GM19099 (cell line): ENCODE results near the gene LEFTY1.

ENCODE experiments used
- POLR2A ChIP-seq: IDR thresholded peaks from 3 replicates; pipeline ENCODE4 v1.6.1; 2011; ENCODE audit warnings: low read depth; ENCODE audit not compliant: insufficient read length; ENCODE audit errors: extremely low read depth

The LEFTY1 gene

DNA sequence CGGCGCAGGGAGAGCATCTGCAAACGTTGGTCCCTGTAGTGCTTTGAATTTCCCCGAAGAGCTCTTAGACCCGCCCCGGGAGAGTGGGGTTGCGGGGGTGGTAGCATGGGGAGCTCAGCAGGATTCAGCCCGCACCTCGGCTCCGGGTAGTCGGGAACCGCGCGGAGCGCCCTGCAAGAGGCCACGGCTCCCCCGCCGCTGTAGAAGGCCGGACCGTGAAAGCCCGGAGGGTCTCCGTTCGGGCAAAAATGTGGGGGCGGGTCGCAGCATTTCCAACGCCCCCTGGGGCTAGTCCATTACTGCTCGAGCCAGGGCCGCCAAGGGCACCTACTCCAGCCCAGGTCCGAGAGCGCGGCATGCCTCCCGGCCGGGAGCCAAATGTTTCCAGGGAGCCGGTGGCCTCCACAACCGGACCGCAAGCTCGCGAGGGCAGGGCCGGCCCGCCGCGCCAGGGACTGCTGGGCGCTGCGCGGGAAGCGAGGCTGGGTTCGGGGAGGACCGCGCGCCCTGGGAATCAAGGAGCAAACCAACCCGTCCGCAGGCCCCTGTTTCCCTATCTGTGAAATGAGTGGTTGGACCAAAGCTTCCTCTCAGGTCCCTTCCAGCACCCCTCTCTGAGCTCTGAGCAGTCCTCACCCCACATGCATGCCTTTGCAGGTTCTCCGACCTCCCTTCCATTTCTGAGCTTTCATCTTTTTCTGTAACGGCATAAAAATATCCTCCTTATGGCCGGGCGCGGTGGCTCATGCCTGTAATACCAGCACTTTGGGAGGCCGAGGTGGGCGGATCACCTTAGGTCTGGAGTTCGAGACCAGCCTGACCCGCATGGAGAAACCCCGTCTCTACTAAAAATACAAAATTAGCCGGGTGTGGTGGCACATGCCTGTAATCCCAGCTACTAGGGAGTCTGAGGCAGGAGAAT lies 6.0 kb downstream of the LEFTY1 start:
- TF ChIP-seq POLR2A, result no peak

DNA sequence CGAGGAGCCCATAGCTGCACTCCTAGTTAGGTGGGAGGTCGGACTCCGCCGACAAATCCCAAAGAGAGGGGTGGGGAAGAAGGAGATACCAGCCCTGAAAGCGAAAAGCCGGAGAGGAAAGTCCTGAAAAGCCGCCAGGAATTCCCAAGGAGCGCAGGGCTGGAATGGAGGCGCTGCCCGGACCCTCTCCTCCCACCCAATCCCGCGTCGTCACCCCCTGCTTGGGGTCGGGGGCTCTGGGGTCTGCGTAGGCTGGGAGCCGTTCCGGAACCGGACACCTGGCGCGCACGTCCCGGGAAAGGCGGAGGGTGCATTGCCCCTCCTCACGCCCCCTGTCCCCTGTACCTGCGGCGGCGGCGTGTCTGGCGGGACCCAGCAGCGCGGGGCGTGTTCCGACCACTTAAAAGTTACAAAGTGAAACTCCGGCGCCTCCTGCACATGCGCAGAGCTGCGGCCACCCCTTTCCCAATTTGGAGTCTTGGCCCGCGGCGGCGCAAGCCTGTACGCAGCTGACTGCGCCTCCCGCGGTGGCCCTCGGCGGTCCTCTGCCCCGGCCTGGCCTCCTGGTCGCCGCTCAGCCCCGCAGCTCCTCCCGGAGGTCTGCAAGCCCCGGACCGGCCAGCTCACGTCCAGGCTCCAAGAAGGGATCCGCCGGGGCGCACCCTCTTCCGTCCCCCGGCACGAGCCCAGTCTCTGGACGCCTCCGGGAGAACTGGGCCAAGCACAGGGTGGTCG lies 6.8 kb downstream of the LEFTY1 start, which contains the start of gene TMEM63A:
TSS of gene TMEM63A (minus strand) at position 422 of the 735 bp plus-strand sequence. CDS start 4,800 bp downstream, outside the sequence.
- TF ChIP-seq POLR2A, result peak; percentile 69

DNA sequence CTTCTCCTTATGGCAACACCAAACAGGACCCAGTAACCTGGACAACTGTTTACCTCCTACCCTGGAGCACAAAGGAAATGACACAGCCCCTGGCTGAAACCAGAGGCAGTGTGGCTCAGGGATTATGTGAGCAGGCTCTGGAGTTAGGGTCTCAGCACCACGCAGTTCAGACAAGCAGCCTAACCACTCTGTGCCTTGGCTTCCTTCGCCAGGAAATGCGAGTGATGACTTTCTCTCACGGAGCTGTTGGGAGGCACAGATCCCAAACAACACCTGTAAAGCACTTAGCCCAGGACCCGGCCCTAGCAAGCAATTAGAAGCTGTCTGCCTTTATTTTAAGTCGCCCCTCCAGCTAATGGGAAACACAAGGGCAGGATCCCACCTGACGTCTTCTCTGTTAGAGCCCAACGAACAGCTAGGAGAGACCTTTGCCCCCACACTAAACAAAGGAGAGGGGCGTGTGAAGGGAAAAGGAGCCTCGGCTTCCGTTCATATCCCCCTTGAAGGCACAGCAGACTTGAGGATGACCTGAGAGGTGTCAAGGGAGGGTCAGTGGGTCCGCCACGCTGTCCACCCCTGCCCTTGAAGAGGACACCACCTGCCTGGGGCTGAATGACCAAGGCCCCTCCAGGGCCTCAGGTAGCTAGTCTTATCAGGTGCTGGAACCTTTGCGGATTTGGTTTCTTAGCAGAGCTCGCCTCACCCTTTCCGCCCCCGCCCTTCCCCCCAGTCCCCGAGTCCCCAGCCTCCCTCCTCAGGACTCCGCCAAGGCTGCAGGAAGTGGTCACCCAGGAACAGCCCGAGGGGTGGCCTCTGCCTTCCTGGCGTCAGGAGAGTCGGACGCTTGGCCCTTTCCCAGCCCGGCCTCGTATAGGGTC lies 7.6 kb downstream of the LEFTY1 start:
- TF ChIP-seq POLR2A, result no peak

DNA sequence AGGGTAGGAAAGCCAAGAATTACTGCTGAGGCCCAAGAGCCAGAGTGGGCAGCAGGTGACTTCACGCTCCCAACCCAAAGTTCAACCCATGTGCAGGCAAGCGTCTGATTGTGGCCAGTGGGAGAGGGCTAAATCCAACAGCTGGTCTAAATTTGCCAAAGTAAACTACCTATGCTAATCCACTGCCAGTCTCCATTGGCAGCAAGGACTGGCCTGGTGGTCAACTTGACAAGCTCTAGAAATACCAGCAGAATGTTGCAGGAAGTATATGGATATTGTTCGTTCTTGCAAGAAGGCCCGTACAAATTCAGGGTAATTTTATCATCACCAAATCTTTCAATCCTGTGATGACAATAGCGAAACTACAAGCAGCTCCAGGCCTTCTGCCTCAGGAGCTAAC lies 8.3 kb downstream of the LEFTY1 start:
- TF ChIP-seq POLR2A, result no peak

DNA sequence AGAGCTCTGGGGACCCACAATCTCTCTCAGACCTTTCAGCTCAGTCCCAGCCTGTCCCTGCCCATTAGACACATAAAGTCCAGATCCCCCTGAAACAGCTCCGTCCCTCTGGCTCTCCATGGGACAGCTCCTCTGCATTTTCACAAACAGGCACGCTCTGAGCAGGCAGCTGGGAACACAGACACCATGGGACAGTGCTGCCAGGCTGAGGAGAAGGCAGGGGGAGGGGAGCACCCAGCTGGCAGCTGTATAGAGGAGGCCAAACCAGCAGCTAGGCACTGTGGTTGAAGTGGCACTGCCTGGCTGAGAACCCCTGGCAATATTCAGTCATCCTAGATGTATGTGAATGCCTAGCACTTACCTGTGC lies 8.7 kb downstream of the LEFTY1 start:
- no peak for TF ChIP-seq POLR2A

DNA sequence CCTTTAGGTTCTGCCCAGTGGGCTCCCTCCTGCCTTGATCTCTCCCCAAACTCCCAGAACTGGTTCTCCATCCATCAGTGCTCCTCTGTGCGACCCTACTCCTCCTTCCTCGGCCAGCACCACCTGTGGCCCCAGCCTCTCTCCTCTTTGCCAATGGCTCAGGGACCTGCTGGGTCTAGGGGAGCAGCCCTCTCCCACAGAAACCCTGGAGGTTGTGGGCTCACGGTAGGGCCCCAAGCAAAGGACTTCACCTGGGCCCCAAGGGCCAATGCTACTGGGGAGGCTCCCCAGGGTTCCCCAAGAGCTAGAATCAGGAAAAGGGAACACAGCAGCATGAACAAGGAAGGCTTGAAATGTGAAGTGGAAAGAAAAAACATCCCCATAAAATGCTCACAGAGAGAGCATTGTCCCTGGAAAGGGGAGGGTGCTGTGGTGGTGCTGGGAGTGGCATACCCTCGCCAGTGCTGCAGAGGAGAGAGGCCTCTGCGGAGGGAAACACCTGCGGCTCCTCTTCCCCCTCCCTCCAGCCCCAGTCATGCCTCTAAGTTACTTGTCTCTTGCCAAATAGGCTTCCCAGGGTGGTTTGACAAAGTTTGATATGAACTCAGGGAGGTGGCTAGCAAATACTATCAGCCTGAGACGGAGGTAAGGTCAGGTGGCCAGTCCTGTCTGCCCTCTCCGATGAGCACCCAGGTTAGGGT lies 9.3 kb downstream of the LEFTY1 start:
- no peak for TF ChIP-seq POLR2A

DNA sequence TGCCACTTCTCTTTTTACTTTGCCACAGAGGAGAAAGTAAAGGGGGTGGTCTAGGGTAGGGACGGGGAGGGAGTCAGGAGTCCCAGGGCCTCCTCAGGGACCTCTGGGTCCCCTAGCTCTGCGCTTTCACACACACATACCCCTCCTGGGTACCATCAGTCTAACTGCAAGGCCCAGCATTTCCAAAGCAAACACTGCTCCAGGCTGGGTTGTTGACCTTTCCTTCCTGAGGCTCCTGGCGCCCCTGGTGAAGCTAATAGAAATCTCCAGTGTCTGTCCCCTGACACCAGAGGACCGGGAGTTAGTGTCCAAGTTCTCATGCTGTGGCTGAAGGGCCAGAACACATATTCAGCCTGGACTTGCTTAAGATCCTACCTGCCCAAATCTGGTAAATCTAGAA lies 10.7 kb downstream of the LEFTY1 start:
- TF ChIP-seq POLR2A, result no peak

DNA sequence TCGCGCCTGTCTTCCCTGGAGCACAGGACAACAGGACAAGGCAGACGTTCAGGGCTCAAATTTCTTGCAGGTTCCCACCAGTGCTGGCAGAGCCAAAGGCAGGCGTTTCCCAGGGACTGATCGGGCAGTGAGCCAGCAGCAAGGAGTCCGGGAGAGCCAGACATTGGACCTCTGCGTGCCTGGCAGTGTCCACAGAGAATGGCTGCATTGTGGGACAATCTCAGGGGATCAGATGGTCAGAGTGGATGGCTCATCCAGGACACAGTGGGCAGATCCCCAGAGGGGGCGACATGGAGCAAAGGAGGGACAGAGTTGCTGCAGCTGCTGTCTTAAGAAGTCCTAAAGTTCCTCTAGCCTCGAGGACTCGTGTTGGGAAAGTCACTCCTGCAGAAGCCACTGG lies 11.4 kb downstream of the LEFTY1 start:
- TF ChIP-seq POLR2A, result no peak

DNA sequence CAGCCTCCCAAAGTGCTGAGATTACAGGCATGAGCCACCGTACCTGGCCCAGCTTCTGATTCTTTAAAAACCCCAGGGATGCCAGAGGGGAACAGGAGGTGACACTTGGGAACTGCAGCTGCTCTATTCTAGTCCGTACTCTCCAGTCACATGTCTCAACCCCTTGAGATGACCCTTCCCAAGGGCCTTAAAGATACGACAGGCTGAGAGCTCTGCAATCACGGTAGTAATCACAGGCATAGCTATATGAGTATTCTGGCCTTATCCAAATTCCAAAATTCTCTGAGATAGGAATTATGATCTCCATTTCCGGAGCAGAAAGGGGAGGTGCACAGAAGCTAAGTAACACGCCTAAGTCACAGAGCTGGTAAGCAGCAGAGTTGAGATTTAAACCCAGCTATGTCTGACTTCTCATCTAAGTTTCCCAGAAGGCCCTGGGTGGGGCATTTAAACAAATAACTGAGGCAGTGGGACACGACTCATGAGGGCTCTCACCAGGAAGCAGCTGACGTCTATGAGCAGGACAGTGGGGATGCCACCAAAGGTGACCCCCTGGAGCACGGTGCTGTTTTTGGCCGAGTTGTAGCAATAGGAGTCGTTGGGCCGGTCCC lies 11.9 kb downstream of the LEFTY1 start:
- TF ChIP-seq POLR2A, result no peak

DNA sequence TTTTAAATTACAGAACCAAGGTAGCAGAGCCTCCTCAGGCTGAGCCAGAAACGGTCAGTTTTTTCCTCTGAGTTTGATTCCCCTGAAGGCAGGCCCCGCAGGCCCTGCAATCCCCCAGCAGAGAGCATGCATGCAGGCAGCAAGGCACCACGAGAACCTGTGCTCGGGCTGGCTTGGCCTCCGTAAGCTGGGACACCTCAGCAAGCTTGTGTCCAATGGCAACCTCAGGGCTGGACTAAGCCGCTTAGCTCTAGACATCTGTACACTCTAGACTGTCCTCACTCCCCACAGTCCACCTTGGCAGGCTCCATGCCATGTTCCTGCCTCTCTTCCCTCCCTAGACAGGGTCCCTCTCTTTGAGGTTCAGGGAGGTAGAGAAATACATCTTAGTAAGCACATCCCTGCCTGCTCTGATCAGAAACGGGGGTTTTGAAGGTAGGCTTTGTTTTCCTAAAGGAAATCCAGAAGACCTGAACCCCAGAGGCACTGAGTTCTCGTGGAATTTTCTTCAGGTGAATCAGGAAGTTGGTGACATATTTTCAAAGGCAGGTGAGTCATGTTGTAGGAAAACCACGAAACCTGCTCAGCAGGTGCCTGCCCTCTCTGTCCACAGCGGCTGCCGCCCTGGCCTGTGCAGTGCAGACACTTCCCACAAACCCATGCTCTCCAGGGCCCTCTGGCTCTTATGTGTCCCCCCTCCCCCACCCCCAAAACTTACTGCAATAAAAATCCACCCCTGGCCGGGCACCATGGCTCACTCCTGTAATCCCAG lies 13.7 kb downstream of the LEFTY1 start:
- TF ChIP-seq POLR2A, result no peak

DNA sequence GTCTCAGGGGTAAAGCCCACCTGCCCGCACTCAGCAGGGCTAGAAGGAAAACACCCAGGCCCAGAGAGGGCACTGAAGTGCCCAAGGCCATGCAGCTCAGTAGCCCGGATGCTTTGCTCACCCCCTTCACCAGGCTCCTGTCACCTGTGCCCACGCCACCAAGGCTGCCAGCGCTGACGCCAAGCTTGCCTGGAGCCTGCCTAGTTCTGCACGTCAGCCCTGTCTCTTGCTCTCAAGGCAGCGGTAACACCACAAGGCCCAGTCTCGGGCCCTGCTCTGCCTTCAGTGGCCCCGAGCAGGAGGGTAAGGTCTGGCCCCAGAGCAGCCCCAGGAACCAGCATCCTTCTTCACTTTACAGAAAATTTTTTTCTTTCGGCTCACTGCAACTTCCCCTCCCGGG lies 14.5 kb downstream of the LEFTY1 start:
- no peak for TF ChIP-seq POLR2A

DNA sequence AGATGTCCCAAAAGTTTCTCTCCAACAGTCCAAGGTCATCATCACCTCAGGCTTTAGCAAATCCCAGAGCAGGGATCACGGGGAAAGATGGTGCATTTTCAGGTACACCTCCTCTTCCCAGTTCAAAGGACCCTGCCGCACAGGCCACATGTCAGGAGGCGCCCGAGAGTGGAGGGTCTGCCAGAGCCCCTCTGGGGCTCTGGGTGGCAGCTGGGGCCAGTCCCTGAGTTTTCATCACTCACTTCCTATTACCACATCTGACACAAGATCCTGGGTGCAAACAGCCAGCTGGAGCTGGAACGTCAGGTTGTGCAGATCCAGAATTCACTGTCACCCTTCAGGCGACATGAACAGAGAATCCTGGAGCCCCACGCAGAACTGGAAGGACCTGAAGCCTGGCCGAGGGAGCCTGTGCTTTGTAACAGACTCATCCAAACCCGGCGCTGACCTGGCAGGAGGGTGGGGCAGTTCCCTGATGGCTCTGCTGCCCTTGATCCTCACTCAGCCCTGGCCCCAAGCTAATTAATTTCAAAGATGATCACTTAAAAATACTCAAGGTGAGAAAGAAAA lies 15.6 kb downstream of the LEFTY1 start:
- no peak for TF ChIP-seq POLR2A

DNA sequence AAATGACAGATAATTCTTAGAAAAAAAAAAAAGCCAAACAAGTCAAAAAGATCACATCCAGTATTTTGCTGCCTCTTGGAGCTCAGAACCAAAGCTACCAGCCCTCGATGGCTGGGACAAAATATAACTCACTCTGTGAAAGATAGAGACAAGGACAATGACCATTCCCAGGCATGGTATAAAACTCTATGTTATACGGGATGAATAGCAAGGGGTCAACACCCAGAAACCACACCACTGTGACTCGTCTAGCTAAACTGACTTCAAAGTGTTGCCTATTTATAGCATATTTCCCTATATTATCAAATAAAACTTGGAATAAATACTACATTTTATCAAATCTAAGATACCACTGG lies 16.9 kb downstream of the LEFTY1 start:
- TF ChIP-seq POLR2A, result no peak
